Heart left ventricle (tissue), 16 donors: ENCODE data around the gene NSD1. TPM values are rescaled to one million over a fixed set of nuclear protein-coding genes. Genes with fewer than 3 reads are reported as not detected.

ENCODE experiments used
- ATAC-seq, 4 donors: fragments of 200-7000 bp; cut with Tn5 transposase; one replicate each; pipeline ENCODE4 v1.9.1; 2020 to 2022; ENCODE audit warnings: moderate library complexity in 4 of 4, mild to moderate bottlenecking in 3 of 4, moderate number of reproducible peaks in 1 of 4
- DNase-seq, 5 donors: peaks; one replicate each; pipeline ENCODE4 v3.0.0-alpha.2; 2020
- H3K27ac ChIP-seq, 12 donors: fragments of 200-600 bp; sonication (generic) in 4 of 12; one replicate each; pipeline versions ENCODE4 v1.5.0 to v1.8.0; 2016 to 2022; ENCODE audit warnings: mild to moderate bottlenecking in 2 of 12
- H3K27me3 ChIP-seq, 9 donors: fragments of 200-600 bp; sonication (generic) in 2 of 9; one replicate each; pipeline versions ENCODE4 v1.5.1 to v1.8.0; 2016 to 2022; ENCODE audit warnings: mild to moderate bottlenecking in 3 of 9
- H3K36me3 ChIP-seq, 9 donors: fragments of 200-600 bp; sonication (generic) in 2 of 9; one replicate each; pipeline versions ENCODE4 v1.5.0 to v1.8.0; 2018 to 2022; ENCODE audit warnings: mild to moderate bottlenecking in 2 of 9
- H3K4me1 ChIP-seq, 12 donors: fragments of 200-600 bp; sonication (generic) in 4 of 12; one replicate each; pipeline versions ENCODE4 v1.5.0 to v1.8.0; 2016 to 2022; ENCODE audit warnings: mild to moderate bottlenecking in 3 of 12
- H3K4me3 ChIP-seq, 12 donors: fragments of 200-600 bp; sonication (generic) in 4 of 12; one replicate each; pipeline versions ENCODE4 v1.5.0 to v1.8.0; 2017 to 2022; ENCODE audit warnings: mild to moderate bottlenecking in 9 of 12, moderate library complexity in 4 of 12
- H3K9me3 ChIP-seq, 12 donors: fragments of 200-600 bp; sonication (generic) in 4 of 12; one replicate each; pipeline versions ENCODE4 v1.5.0 to v1.8.0; 2016 to 2022; ENCODE audit warnings: mild to moderate bottlenecking in 1 of 12
- CTCF ChIP-seq, 12 donors: fragments of 200-600 bp; sonication (generic) in 4 of 12; IDR thresholded peaks; one replicate each; pipeline versions ENCODE4 v1.5.0 to v1.8.0; 2018 to 2022; ENCODE audit warnings: antibody characterized with exemption in 12 of 12, mild to moderate bottlenecking in 5 of 12
- POLR2A ChIP-seq, 2 donors: fragments of 450-650 bp; IDR thresholded peaks; one replicate each; pipeline ENCODE4 v1.6.1; 2017; ENCODE audit warnings: antibody characterized with exemption in 2 of 2, mild to moderate bottlenecking in 2 of 2, moderate library complexity in 2 of 2
- WGBS, 4 donors: extraction: QIAGEN DNeasy Blood & Tissue Kit in 2 of 4; methylation state at CpG; one replicate each; pipeline versions ENCODE4 v1.1.5 to v1.1.7; 2013 to 2018; 5-methylcytosine and 5-hydroxymethylcytosine counted together
- intact Hi-C, 10 donors: fragments of 100-400 bp; cut with DNase I; formaldehyde crosslinking; loops; one replicate each; pipeline versions ENCODE4 v1.11.1 to v1.14.2; 2022
- polyA plus RNA-seq, 2 donors: library from polyadenylated mRNA; stranded (reverse); fragments of 200-250 nt; gene quantifications; one replicate each; pipeline ENCODE4 v1.2.3, GENCODE V29; 2013
- total RNA-seq, 9 donors: library from RNA; depleted of rRNA in 2 of 9; stranded (reverse); fragments of >200 nt in 2 of 9; fragmentation: NEBNext Ultra II Directional in 3 of 9; extraction: Animal tissue kit (Norgen Biotek cat#: 25700) in 3 of 9; gene quantifications; one replicate each; pipeline versions ENCODE4 v1.1.0 to v1.2.4, GENCODE V29; 2016 to 2023
- donor health status: ischemic (EF 13 %, LVEDD 7.1; RV severe dilation, severe dysfunction).
- donor health status: healthy with polysubstance abuse.
- donor health status: DM: no; HTN: yes; CAD: no.
- donor health status: DM: no; HTN: no; CAD: no.
- donor health status: ischemic (EF 25% LVEDD 6.9; RV normal size, moderate dysfunction).
- donor health status: ischemic (EF 25% LVEDD 5.7; RV mildly dilated, moderate dysfunction).
- donor health status: healthy.
- donor health status: DM: yes; HTN: yes; CAD: no.
- donor health status: ischemic (EF 35%, LVEDD 5.7; RV mildly dilated, moderate dysfunction).
- donor health status: nonischemic (EF 11% LVEDD 7.7; RV severe dilation, severe dysfunction).
- donor health status: DM: yes; HTN: yes; CAD: no.
- donor health status: PGD.
- donor health status: ischemic (EF 29% LVEDD 5.4; RV normal size, mild dysfunction).
- donor health status: nonischemic (EF 23%, LVEDD 6.1; RV moderate dilation, normal function).

NSD1 gene
- total and polyA plus RNA-seq, 11 donors, result 10.9 to 64.6 (median 43.9) TPM

GRCh38 chr5:177226860-177227259 is 93.3 kb downstream of the NSD1 start:
- ATAC-seq, result no peak
- intact Hi-C loops, result no loop called here

GRCh38 chr5:177228751-177229150 is 95.2 kb downstream of the NSD1 start:
- intact Hi-C loops, result no loop called here
- ATAC-seq, result no peak
- Histone ChIP-seq H3K27ac (no peak overlapping the region), H3K4me1 (peaks cover 0 to 36% (median 18%) of the 10 kb centered on the region in 12 donors), H3K36me3 (peaks cover 0 to 51% (median 16%) of the 10 kb centered on the region in 9 donors), H3K9me3 (no peaks in the 10 kb centered on the region), H3K27me3 (no peaks in the 10 kb centered on the region), H3K4me3 (no peak overlapping the region)
- no peak for DNase-seq
- TF ChIP-seq CTCF (IDR thresholded peaks at IDR 0.05) (peak in 2 of 12 donors; percentile 2 to 14), POLR2A (IDR thresholded peaks at IDR 0.05) (no peak)
- WGBS, 4 donors, result 94 to 99% (median 97%) methylated on average over 3 of the region's 3 CpGs

More at GRCh38 chr5:177226860-177227259, 93.3 kb downstream of the NSD1 start:
- Histone ChIP-seq H3K9me3 (no peaks in the 10 kb centered on the region), H3K27me3 (no peaks in the 10 kb centered on the region), H3K4me1 (peaks cover 0 to 17% (median 2%) of the 10 kb centered on the region in 12 donors), H3K4me3 (no peak overlapping the region), H3K36me3 (peaks cover 0 to 49% (median 16%) of the 10 kb centered on the region in 9 donors), H3K27ac (no peak overlapping the region)
- TF ChIP-seq CTCF (IDR thresholded peaks at IDR 0.05) (no peak), POLR2A (IDR thresholded peaks at IDR 0.05) (no peak)
- 87 to 96% (median 91%) methylated on average over 1 of the region's 1 CpG for WGBS, 4 donors
- DNase-seq, result no peak

- peaks cover 0 to 49% (median 16%) of the 10 kb centered on the region in 9 donors for H3K36me3 ChIP-seq
- peaks cover 0 to 47% (median 24%) of the 10 kb centered on the region in 12 donors for H3K4me1 ChIP-seq
- no peaks in the 10 kb centered on the region for H3K9me3 ChIP-seq
- TF ChIP-seq CTCF (IDR thresholded peaks at IDR 0.05) (no peak), POLR2A (IDR thresholded peaks at IDR 0.05) (no peak)
- H3K4me3 ChIP-seq, result no peak overlapping the region
- intact Hi-C loops, result loop anchor here in 4 of 10 donors (10.0 kb wide), 1 partner anchor 116 kb away; no protein-coding TSS in a partner anchor
- no peak for DNase-seq
- 81 to 88% (median 83%) methylated on average over 6 of the region's 6 CpGs for WGBS, 4 donors
- no peak overlapping the region for H3K27ac ChIP-seq
- H3K27me3 ChIP-seq, result no peaks in the 10 kb centered on the region
- ATAC-seq, result no peak
These were observed 97.1 kb downstream of the NSD1 start for GRCh38 chr5:177230660-177231059.

GRCh38 chr5:177231479-177232250 is 98.1 kb downstream of the NSD1 start:
- Histone ChIP-seq H3K27me3 (no peaks in the 10 kb centered on the region), H3K4me1 (peaks cover 0 to 47% (median 24%) of the 10 kb centered on the region in 12 donors), H3K27ac (no peak overlapping the region), H3K4me3 (no peak overlapping the region), H3K9me3 (no peaks in the 10 kb centered on the region), H3K36me3 (peaks cover 0 to 53% (median 21%) of the 10 kb centered on the region in 9 donors)
- ATAC-seq, result peak in 1 of 4 donors; percentile 36
- TF ChIP-seq CTCF (IDR thresholded peaks at IDR 0.05), result no peak
- TF ChIP-seq POLR2A (IDR thresholded peaks at IDR 0.05), result no peak
- no peak for DNase-seq
- 92 to 96% (median 93%) methylated on average over 11 of the region's 11 CpGs for WGBS, 4 donors
- intact Hi-C loops, result loop anchor here in 4 of 10 donors (10.0 kb wide), 1 partner anchor 117 kb away; no protein-coding TSS in a partner anchor
